HFFc6 (cell line): ENCODE data around the gene HS1BP3. TPM values are rescaled to one million over a fixed set of nuclear protein-coding genes. Genes with fewer than 3 reads are reported as not detected.
A peak's percentile ranks its signal among the peaks of the same experiment; 100 is the strongest.

ENCODE experiments used
- DNase-seq: peaks from one replicate; pipeline ENCODE4 v3.0.0-alpha.2; 2018
- H3K27ac Mint-ChIP-seq: 2 replicates; pipeline ENCODE4 v1.8.0; 2020; ENCODE audit warnings: mild to moderate bottlenecking, mixed read lengths
- H3K27me3 Mint-ChIP-seq: 2 replicates; pipeline ENCODE4 v1.8.0; 2021; ENCODE audit warnings: mild to moderate bottlenecking, moderate library complexity, mixed read lengths; ENCODE audit not compliant: insufficient read depth
- H3K36me3 Mint-ChIP-seq: 2 replicates; pipeline ENCODE4 v1.8.0; 2021; ENCODE audit warnings: low read depth, mixed read lengths
- H3K4me1 Mint-ChIP-seq: 2 replicates; pipeline ENCODE4 v1.8.0; 2020; ENCODE audit warnings: low read depth, mixed read lengths
- H3K4me3 Mint-ChIP-seq: 2 replicates; pipeline ENCODE4 v1.8.0; 2020; ENCODE audit warnings: mild to moderate bottlenecking, moderate library complexity, mixed read lengths
- H3K9me3 Mint-ChIP-seq: 2 replicates; pipeline ENCODE4 v1.8.0; 2020; ENCODE audit warnings: mild to moderate bottlenecking, mixed read lengths
- total RNA-seq, 6 experiments: library from RNA; stranded (reverse); fragmentation: NEBNext Ultra II Directional; extraction: Animal tissue kit (Norgen Biotek cat#: 25700); gene quantifications; 2 replicates in 1 of 6; 3 replicates in 5 of 6; pipeline ENCODE4 v1.2.3, GENCODE V29; 2021
- TF ChIP-seq, protein P1 (sequence below): fragments of 200-600 bp; sonication (generic); IDR thresholded peaks from 2 replicates; pipeline ENCODE4 v1.5.0; 2021; ENCODE audit warnings: antibody characterized with exemption, mild to moderate bottlenecking

HS1BP3 gene
- total RNA-seq, 6 experiments from 2014 or later = 12.7 to 17.3 (median 15.8) TPM

DNA sequence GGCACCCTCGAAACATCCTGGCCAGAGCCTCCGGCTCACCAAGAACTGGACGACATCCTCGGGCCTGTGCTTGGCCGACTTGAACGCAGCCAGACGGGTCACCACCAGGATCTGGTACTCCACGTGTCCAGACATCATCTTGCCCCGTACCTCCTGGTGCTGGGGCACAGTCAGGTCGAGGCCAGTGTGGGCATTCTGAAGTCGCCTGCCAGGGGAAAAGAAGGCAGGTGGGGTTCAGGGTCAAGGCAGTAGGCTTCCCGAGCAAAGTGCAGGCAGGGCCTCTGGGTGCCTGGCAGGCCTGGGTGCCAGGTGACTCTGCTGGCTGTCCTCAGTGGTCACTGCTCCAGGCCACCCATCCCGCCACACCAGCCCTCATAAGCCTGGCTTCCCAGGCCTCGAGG lies 5.6 kb downstream of the HS1BP3 start:
- Mint-ChIP-seq H3K9me3 (no peaks in the 10 kb centered on the region), H3K27ac (no peak overlapping the region), H3K27me3 (peaks cover 4% of the 10 kb centered on the region), H3K36me3 (no peaks in the 10 kb centered on the region), H3K4me1 (peaks cover 30% of the 10 kb centered on the region), H3K4me3 (no peak overlapping the region)
- TF ChIP-seq, protein P1, sequence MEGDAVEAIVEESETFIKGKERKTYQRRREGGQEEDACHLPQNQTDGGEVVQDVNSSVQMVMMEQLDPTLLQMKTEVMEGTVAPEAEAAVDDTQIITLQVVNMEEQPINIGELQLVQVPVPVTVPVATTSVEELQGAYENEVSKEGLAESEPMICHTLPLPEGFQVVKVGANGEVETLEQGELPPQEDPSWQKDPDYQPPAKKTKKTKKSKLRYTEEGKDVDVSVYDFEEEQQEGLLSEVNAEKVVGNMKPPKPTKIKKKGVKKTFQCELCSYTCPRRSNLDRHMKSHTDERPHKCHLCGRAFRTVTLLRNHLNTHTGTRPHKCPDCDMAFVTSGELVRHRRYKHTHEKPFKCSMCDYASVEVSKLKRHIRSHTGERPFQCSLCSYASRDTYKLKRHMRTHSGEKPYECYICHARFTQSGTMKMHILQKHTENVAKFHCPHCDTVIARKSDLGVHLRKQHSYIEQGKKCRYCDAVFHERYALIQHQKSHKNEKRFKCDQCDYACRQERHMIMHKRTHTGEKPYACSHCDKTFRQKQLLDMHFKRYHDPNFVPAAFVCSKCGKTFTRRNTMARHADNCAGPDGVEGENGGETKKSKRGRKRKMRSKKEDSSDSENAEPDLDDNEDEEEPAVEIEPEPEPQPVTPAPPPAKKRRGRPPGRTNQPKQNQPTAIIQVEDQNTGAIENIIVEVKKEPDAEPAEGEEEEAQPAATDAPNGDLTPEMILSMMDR = no peak
- DNase-seq = no peak

DNA sequence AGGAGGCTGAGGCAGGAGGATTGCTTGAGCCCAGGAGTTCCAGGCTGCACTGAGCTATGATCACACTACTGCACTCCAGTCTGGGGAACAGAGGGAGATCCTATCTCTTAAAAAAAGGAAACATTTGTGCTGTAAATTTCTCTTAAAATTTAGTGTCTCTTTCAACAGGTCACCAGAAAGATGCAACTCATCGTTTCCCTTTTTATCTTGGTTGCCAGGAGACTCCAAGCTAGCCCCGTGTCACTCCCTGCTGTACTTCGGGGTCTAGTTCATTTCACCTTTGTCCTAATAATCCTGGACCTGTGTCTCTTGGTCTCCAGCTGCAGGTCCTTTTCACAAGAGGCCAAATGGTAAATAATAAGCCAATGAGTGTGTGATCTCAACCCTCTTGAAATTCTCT lies 7.1 kb downstream of the HS1BP3 start:
- DNase-seq = no peak
- Mint-ChIP-seq H3K36me3 (no peaks in the 10 kb centered on the region), H3K27me3 (peaks cover 4% of the 10 kb centered on the region), H3K4me3 (no peak overlapping the region), H3K9me3 (no peaks in the 10 kb centered on the region), H3K4me1 (peaks cover 15% of the 10 kb centered on the region), H3K27ac (no peak overlapping the region)
- TF ChIP-seq, protein P1 = no peak

DNA sequence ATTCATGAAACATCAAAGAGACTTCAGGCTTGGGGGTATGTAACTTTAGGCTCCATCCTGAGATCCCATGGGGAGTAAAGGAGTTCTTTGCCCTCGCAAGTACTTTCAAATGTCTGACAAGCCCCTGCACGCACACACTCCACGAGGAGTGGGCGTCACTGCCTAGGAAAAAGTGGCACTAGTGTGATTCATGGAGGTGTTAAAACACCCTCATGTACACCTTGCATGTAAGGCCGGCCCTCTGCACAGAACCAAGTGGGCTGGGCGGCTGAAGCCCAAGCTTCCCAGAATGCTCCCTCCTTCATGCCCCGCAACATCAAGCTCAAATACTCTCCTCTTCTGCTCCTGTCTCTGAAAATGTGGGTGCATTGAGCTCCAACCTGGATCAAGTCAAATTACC lies 7.8 kb downstream of the HS1BP3 start:
- no peaks in the 10 kb centered on the region for H3K9me3 Mint-ChIP-seq
- no peak for DNase-seq
- no peak overlapping the region for H3K27ac Mint-ChIP-seq
- TF ChIP-seq, protein P1 = no peak
- H3K4me3 Mint-ChIP-seq = no peak overlapping the region
- no peaks in the 10 kb centered on the region for H3K36me3 Mint-ChIP-seq
- H3K4me1 Mint-ChIP-seq = peaks cover 12% of the 10 kb centered on the region
- peaks cover 5% of the 10 kb centered on the region for H3K27me3 Mint-ChIP-seq

DNA sequence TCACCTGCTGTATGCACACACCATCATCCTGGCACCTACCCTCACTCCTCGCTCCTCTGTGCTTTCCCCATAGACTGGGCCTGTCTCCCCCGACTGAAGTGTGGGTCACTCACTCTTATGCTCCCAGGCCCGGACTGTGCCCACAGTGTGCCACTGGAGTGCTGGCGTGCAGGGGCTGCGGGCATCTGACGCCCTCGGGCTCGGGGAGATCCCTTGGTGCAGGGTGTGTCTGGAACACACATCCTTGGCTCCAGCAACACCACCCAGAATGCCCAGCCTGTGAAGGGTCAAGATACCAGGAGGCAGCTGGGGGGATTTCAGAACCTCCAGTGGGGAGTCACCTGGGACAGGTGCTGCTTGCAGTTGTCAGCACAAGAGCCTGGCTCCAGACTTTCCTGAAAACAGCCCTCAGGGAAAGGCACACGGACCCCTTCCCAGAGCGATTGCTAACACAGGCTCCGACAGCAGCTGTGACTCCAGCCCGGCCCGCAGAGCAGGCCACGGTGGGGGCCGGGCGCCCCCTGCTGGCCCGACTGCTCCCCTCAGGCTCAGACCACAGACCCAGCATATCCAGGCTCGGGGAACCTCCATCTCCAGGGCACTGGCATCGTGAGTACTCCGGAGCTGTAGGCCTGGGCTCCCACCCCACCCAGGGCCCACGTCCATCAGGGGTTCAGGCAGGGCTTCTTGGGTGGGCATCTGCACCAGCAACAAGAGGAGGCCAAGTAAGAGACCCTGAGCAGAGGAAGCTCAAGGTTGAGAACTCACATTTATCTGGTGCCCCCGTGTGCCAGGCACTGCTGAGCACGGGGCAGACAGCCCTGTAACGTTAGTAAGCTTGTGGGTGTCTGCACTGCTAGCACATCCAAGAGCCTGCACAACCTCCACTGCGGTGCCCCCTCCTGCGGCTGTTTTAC lies 8.6 kb downstream of the HS1BP3 start:
- TF ChIP-seq, protein P1 = peak; percentile 99
- peaks cover 12% of the 10 kb centered on the region for H3K4me1 Mint-ChIP-seq
- peaks cover 5% of the 10 kb centered on the region for H3K27me3 Mint-ChIP-seq
- peak; percentile 38 for DNase-seq
- H3K27ac Mint-ChIP-seq = no peak overlapping the region
- H3K36me3 Mint-ChIP-seq = no peaks in the 10 kb centered on the region
- H3K9me3 Mint-ChIP-seq = no peaks in the 10 kb centered on the region
- no peak overlapping the region for H3K4me3 Mint-ChIP-seq

DNA sequence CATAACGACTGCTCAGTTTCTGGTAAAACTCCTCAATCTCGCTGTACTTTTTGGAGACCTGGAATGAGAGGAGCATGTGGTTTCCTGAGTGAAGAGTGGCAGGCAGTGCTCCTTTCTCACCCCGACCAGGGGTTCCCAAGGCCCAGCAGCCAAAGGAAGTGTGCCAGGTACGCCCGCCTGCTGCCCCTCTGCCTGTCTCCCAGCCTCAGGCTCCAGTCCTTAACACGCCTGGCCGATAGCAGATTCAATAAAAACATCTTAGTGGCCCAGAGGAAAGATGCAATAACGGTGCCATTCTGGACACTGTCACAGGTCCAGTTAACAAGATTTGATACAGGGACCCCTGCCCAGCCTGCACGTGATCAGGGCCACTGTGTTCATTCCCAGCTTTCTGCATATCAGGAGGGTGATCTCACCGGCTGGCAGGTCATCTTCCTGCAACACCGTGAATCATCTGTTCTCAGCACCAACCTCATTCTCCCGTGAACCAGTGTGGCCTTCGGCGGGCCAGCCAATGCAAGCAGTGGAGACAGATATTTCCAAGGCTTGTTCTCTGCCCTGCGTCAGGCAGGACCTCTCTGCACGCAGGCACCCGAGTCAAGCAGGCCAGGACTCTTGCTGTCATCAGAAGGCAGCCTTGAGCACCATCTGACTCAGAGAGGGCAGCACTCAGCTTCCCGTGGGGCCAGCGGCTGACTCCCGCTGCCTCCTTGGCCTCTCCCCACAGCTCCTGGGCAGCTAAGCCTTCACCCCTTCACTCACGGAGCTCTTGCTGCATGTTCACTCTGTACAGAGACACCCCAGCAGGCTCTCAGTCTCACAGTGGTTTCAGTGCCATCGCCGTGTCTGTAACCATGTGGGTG lies 9.5 kb downstream of the HS1BP3 start:
- Mint-ChIP-seq H3K4me1 (peaks cover 12% of the 10 kb centered on the region), H3K27me3 (peaks cover 5% of the 10 kb centered on the region), H3K9me3 (no peaks in the 10 kb centered on the region), H3K27ac (no peak overlapping the region), H3K4me3 (no peak overlapping the region), H3K36me3 (no peaks in the 10 kb centered on the region)
- peak; percentile 19 for DNase-seq
- TF ChIP-seq, protein P1 = no peak
